K562 (cell line): ENCODE data around the gene ADGRA1. TPM values are rescaled to one million over a fixed set of nuclear protein-coding genes. Genes with fewer than 3 reads are reported as not detected.
"Not testable (repeated sequence)": the region's sequence is repeated elsewhere in the genome, so short reads cannot be mapped to it uniquely, and the experiment has no call there.

Source experiments
- ATAC-seq: fragments of 200-7000 bp; cut with Tn5 transposase; 3 replicates; pipeline ENCODE4 v1.9.1; 2020; ENCODE audit warnings: moderate library complexity
- BruUV-seq: library from RNA; stranded (reverse); fragments of 400-500 nt; replicated peaks from 2 replicates; lab custom pipeline; 2021; lab: Mats Ljungman, UMichigan
- CTCF ChIA-PET: fragments of 300-600 bp; formaldehyde crosslinking; extraction: SDS; loops from one replicate; lab custom pipeline; 2021; ENCODE audit warnings: low intra/inter-chr PET ratio; lab: Yijun Ruan, JAX
- POLR2A ChIA-PET: fragments of 300-600, 350-650 bp; sonication (Branson Sonifier 250); formaldehyde crosslinking; extraction: SDS; loops from one replicate; lab custom pipeline; 2021; ENCODE audit warnings: antibody characterized with exemption, inconsistent platforms; lab: Yijun Ruan, JAX
- DNase-seq, 4 experiments: peaks; one replicate each; pipeline versions ENCODE4 v3.0.0 to v3.0.0-alpha.2; 2011 to 2018; ENCODE audit warnings: low spot score in 3 of 4, mixed read lengths in 3 of 4; ENCODE audit errors: extremely low read depth in 1 of 4
- FAIRE-seq: peaks from 2 replicates; lab custom pipeline; 2011; peaks lifted over from hg19 to GRCh38; lab: Jason Lieb, UNC
- H2AFZ ChIP-seq: 2 replicates; pipeline ENCODE4 v1.6.0; 2011; ENCODE audit warnings: low read depth, low read length, control low read depth, inconsistent platforms
- H3K27ac ChIP-seq: fragments of 200-600 bp; 3 replicates; pipeline ENCODE4 v1.8.0; 2011; ENCODE audit warnings: low read depth, mild to moderate bottlenecking, control low read depth, inconsistent platforms, low read length, moderate library complexity, mixed read lengths; ENCODE audit errors: extremely low read depth
- H3K27me3 ChIP-seq, 2 experiments: fragments of 300-600 bp in 1 of 2; 2 replicates in 1 of 2; 3 replicates in 1 of 2; pipeline versions ENCODE4 v1.6.0 to v1.8.0; 2011; ENCODE audit warnings: inconsistent platforms in 2 of 2, low read length in 2 of 2, mild to moderate bottlenecking in 1 of 2, mixed read lengths in 1 of 2, moderate library complexity in 1 of 2; ENCODE audit not compliant: control insufficient read depth in 2 of 2, insufficient read depth in 2 of 2
- H3K36me3 ChIP-seq: fragments of 300-600 bp; 3 replicates; pipeline ENCODE4 v1.8.0; 2011; ENCODE audit warnings: mild to moderate bottlenecking, low read length, inconsistent platforms; ENCODE audit not compliant: control insufficient read depth, insufficient read depth
- H3K4me1 ChIP-seq, 2 experiments: fragments of 200-600 bp in 1 of 2; replicated peaks in 1 of 2; 2 replicates in 1 of 2; 3 replicates in 1 of 2; pipeline versions ENCODE4 v1.5.1 to v1.8.0; 2011; ENCODE audit warnings: inconsistent platforms in 2 of 2, low read length in 2 of 2, mild to moderate bottlenecking in 1 of 2, mixed read lengths in 1 of 2, moderate library complexity in 1 of 2; ENCODE audit not compliant: control insufficient read depth in 2 of 2, insufficient read depth in 2 of 2
- H3K4me2 ChIP-seq: 2 replicates; pipeline ENCODE4 v1.6.1; 2011; ENCODE audit warnings: low read length, control low read depth, inconsistent platforms, mixed read lengths; ENCODE audit not compliant: insufficient read depth
- H3K4me3 ChIP-seq: fragments of 200-600 bp; sonication (generic), shearing (Covaris generic); 2 replicates; pipeline ENCODE4 v1.5.1; 2016; ENCODE audit warnings: control low read depth, inconsistent platforms
- H3K79me2 ChIP-seq: fragments of 200-600 bp; 3 replicates; pipeline ENCODE4 v1.8.0; 2011; ENCODE audit warnings: low read length, inconsistent platforms; ENCODE audit not compliant: control insufficient read depth, insufficient read depth
- H3K9ac ChIP-seq, 2 experiments: 2 replicates each; pipeline versions ENCODE4 v1.6.0 to v1.6.1; 2011; ENCODE audit warnings: low read depth in 2 of 2, low read length in 2 of 2, control low read depth in 1 of 2, inconsistent platforms in 1 of 2, mild to moderate bottlenecking in 1 of 2, mixed read lengths in 1 of 2; ENCODE audit not compliant: insufficient read depth in 1 of 2
- H3K9me1 ChIP-seq: one replicate; pipeline ENCODE4 v1.6.0; 2011; ENCODE audit warnings: inconsistent platforms, mild to moderate bottlenecking, low read length, moderate library complexity; ENCODE audit not compliant: control insufficient read depth, insufficient read depth
- H3K9me3 ChIP-seq: replicated peaks from 2 replicates; pipeline ENCODE4 v1.5.1; 2011; ENCODE audit warnings: low read depth, low read length, inconsistent platforms; ENCODE audit not compliant: control insufficient read depth, insufficient read depth
- H4K20me1 ChIP-seq: replicated peaks from 2 replicates; pipeline ENCODE4 v1.6.1; 2011; ENCODE audit warnings: low read length, inconsistent platforms, mixed read lengths; ENCODE audit not compliant: control insufficient read depth, insufficient read depth
- CCNT2 ChIP-seq: IDR thresholded peaks from 2 replicates; pipeline ENCODE4 v1.6.1; 2011; ENCODE audit warnings: borderline replicate concordance, low read depth, mild to moderate bottlenecking, moderate library complexity, mixed read lengths, low read length; ENCODE audit not compliant: insufficient read length; ENCODE audit errors: extremely low read depth
- CREBBP ChIP-seq: IDR thresholded peaks from one replicate; pipeline ENCODE4 v1.6.1; 2012; ENCODE audit warnings: low read depth, mild to moderate bottlenecking, control low read depth, inconsistent platforms, low read length
- FOXK2 ChIP-seq, 2 experiments: fragments of 450-650 bp; IDR thresholded peaks in 1 of 2; conservative IDR thresholded peaks in 1 of 2; 2 replicates each; pipeline ENCODE4 v1.6.1; 2016; ENCODE audit warnings: low read depth in 2 of 2, mild to moderate bottlenecking in 1 of 2
- NFE2 ChIP-seq: IDR thresholded peaks from 2 replicates; pipeline ENCODE4 v1.6.1; 2014; ENCODE audit warnings: antibody characterized with exemption, low read depth
- WGBS: fragments of 100-300 bp; shearing (Covaris generic); methylation state at CpG from one replicate; pipeline ENCODE4 v1.1.6; 2016; ENCODE audit warnings: low coverage, mixed read lengths; ENCODE audit not compliant: insufficient coverage; ENCODE audit errors: missing lambda C conversion rate; 5-methylcytosine and 5-hydroxymethylcytosine counted together
- in situ Hi-C: fragments of 300-500 bp; cut with MboI; formaldehyde crosslinking; loops from 4 replicates; pipeline ENCODE4 v1.15.0; 2018; ENCODE audit warnings: inconsistent platforms, mixed read lengths
- intact Hi-C: fragments of 100-400 bp; cut with micrococcal nuclease; formaldehyde crosslinking; loops from 2 replicates; pipeline ENCODE4 v1.14.2; 2022
- polyA plus RNA-seq, 8 experiments: library from polyadenylated mRNA; depleted of rRNA in 4 of 8; stranded (reverse) in 5 of 8; unstranded in 3 of 8; fragments of >200 nt; fragmentation: Nextera tagmentation in 2 of 8; fragmentation: Illumina TruSeq in 1 of 8; extraction: Ambion mirVana in 2 of 8; extraction: Trizol in 1 of 8; gene quantifications; 2 replicates each; pipeline versions ENCODE4 v1.2.1 to v1.2.3, GENCODE V29; 2011 to 2014; ENCODE audit warnings: inconsistent platforms in 1 of 8, missing spikeins in 1 of 8
- total RNA-seq, 7 experiments: library from RNA; depleted of rRNA in 6 of 7; stranded (reverse); fragments of >200 nt in 6 of 7; fragmentation: Illumina TruSeq in 2 of 7; extraction: Trizol in 2 of 7; gene quantifications; 2 replicates each; pipeline versions ENCODE4 v1.2.1 to v1.2.3, GENCODE V29; 2011 to 2021; ENCODE audit warnings: low replicate concordance in 1 of 7
- TF ChIP-seq, protein P1 (sequence below), 2 experiments: fragments of 200-800 bp in 1 of 2; sonication (Bioruptor generic) in 1 of 2; sonication (generic) in 1 of 2; formaldehyde crosslinking in 1 of 2; IDR thresholded peaks in 1 of 2; conservative IDR thresholded peaks in 1 of 2; 2 replicates each; pipeline versions ENCODE4 v1.5.0 to v1.6.1; 2016 to 2020; ENCODE audit warnings: missing compliant biosample characterization in 1 of 2, missing genetic modification characterization in 1 of 2, missing genetic modification reagents in 1 of 2

The ADGRA1 gene
- total and polyA plus RNA-seq, 9 of the 15 experiments (the other 6 are each of a cell fraction or from before 2014, with no cell fraction given) = not detected

DNA sequence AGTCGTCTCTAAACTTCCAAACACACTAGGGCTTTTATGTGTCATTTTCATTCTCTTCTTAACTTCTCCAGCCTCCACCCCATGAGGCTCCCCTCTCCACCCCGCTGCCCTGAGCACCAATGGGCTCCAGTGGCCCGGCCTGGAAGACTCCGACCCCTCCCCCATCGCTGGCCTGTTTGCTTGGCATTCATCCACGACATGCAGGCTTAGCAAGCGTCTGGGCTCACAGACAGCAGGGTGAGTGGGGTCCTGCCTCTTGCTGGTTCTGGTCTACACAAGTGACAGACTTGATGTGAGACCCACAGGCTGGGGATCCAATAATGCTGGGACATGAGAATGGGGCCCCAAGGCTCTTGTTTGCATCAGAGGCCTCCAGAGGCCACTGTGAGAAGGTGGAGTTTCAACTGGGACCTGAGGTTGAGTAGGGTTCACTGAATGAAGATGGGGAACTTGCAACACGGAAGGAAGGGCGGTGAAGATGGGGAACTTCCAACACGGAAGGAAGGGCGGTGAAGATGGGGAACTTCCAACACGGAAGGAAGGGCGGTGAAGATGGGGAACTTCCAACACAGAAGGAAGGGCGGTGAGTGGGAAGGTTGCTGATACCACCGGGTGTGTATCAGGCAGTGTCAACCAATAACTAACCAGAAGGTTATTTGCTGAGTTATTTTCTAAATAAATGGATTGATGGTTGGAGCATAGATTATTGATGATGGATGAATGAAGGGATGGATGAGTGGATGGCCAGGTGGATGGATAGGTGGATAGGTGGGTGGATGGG, 86.3 kb downstream of the ADGRA1 start (continued):
- TF ChIP-seq, protein P1, sequence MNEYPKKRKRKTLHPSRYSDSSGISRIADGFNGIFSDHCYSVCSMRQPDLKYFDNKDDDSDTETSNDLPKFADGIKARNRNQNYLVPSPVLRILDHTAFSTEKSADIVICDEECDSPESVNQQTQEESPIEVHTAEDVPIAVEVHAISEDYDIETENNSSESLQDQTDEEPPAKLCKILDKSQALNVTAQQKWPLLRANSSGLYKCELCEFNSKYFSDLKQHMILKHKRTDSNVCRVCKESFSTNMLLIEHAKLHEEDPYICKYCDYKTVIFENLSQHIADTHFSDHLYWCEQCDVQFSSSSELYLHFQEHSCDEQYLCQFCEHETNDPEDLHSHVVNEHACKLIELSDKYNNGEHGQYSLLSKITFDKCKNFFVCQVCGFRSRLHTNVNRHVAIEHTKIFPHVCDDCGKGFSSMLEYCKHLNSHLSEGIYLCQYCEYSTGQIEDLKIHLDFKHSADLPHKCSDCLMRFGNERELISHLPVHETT (CRISPR knock-in tag; conservative IDR thresholded peaks at IDR 0.05 in 1 of 2, IDR thresholded peaks at IDR 0.05 in 1 of 2) = no peak
- TF ChIP-seq FOXK2 (conservative IDR thresholded peaks at IDR 0.05 in 1 of 2, IDR thresholded peaks at IDR 0.05 in 1 of 2; ENCODE audit: low read depth in 2 of 2) (no peak), CCNT2 (no peak)

DNA sequence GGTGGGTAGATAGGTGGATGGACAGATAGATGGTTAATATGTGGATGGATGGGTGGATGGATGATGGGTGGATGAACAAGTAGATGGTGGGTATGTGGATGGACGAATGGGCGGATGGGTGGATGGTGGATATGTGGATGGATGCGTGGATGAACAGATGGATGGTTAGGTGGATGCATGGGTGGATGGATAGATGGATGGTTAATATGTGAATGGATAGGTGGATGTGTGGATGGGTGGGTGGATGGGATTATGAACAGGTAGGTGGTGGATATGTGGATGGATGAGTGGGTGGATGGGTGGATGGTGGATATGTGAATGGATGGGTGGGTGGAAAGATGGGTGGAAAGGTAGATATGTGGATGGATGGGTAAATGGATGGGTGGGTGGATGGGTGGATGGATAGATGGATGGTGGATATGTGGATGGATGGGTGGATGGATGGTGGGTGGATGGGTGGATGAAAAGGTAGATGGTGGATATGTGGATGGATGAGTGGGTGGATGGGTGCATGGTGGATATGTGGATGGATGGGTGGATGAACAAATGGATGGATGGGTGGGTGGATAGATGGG, 87.1 kb downstream of the ADGRA1 start:
- peaks cover 0 to 25% of the 10 kb centered on the region in 2 experiments; a peak in 2 of 5 replicates for H3K27me3 ChIP-seq
- 0% methylated on average over 3 of the region's 3 CpGs for WGBS

DNA sequence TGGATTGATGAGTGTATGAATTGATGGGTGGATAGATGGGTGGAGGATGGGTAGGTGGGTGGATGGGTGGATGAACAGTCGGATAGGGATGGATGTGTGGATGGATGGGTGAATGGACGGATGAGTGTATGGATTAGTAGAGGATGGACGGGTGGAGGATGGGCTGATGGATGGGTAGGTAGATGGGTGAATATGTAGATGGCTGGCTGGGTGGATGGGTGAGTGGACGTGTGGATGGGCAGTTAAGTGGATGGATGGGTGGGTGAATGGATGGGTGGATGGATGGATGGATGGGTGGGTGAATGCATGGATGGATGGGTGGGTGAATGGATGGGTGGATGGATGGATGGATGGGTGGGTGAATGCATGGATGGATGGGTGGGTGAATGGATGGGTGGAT, 87.9 kb downstream of the ADGRA1 start:
- CTCF ChIA-PET, intact Hi-C loops, DNase-seq, H2AFZ ChIP-seq, FAIRE-seq, H3K4me3 ChIP-seq, H3K9ac ChIP-seq, H3K27ac ChIP-seq, ATAC-seq, H3K79me2 ChIP-seq, BruUV-seq, in situ Hi-C loops, H4K20me1 ChIP-seq, H3K36me3 ChIP-seq, H3K4me2 ChIP-seq, H3K9me1 ChIP-seq, POLR2A ChIA-PET, H3K4me1 ChIP-seq, H3K9me3 ChIP-seq: not testable (repeated sequence)
- H3K27me3 ChIP-seq = peaks cover 0 to 28% of the 10 kb centered on the region in 2 experiments; a peak in 3 of 5 replicates
- WGBS = 0% methylated on average over 1 of the region's 4 CpGs

More for the DNA sequence above, 87.1 kb downstream of the ADGRA1 start:
- intact Hi-C loops = no loop called here
- no peak for DNase-seq
- Histone ChIP-seq H3K27ac (no peak overlapping the region), H3K9me3 (no peaks in the 10 kb centered on the region; the same call in 1 of the 2 replicates), H3K9me1 (no peaks in the 10 kb centered on the region), H3K4me1 (no peaks in the 10 kb centered on the region), H3K4me3 (no peak overlapping the region)
- ATAC-seq = no peak
- TF ChIP-seq NFE2 (no peak), CREBBP (peak; percentile 25), FOXK2 (conservative IDR thresholded peaks at IDR 0.05 in 1 of 2, IDR thresholded peaks at IDR 0.05 in 1 of 2; ENCODE audit: low read depth in 2 of 2) (no peak)
- TF ChIP-seq, all 486 proteins: peak for 1
- POLR2A ChIA-PET = no interaction called here
- in situ Hi-C loops = no loop called here
- no peak overlapping the region for H3K9ac ChIP-seq
- no peak overlapping the region for H3K4me2 ChIP-seq
- no peak for FAIRE-seq
- CTCF ChIA-PET = no interaction called here
- no peaks in the 10 kb centered on the region for H4K20me1 ChIP-seq
- no peaks in the 10 kb centered on the region for H3K36me3 ChIP-seq
- BruUV-seq = no TSS peak
- H2AFZ ChIP-seq = no peak overlapping the region
- no peaks in the 10 kb centered on the region for H3K79me2 ChIP-seq
